GM12878 (cell line): ENCODE data around the gene INO80D. TPM values are rescaled to one million over a fixed set of nuclear protein-coding genes. Genes with fewer than 3 reads are reported as not detected.
A peak's percentile ranks its signal among the peaks of the same experiment; 100 is the strongest.

Source experiments
- BCL3 ChIP-seq: IDR thresholded peaks from 2 replicates; pipeline ENCODE4 v1.6.1; 2011; ENCODE audit warnings: borderline replicate concordance, low read depth, mild to moderate bottlenecking, moderate library complexity, low read length; ENCODE audit not compliant: insufficient read depth, poor library complexity, severe bottlenecking
- BCLAF1 ChIP-seq: fragments of 450-650 bp; IDR thresholded peaks from 2 replicates; pipeline ENCODE4 v1.6.1; 2017; ENCODE audit warnings: antibody characterized with exemption, mild to moderate bottlenecking, moderate library complexity
- CBX3 ChIP-seq: fragments of 200-600 bp; sonication (generic); IDR thresholded peaks from 2 replicates; pipeline ENCODE4 v1.6.1; 2016; ENCODE audit warnings: low read depth, borderline replicate concordance
- CEBPB ChIP-seq, 2 experiments: fragments of 150-350 bp in 1 of 2; IDR thresholded peaks; 2 replicates each; pipeline ENCODE4 v1.6.1; 2012 to 2014; ENCODE audit warnings: low read depth in 2 of 2, low read length in 2 of 2, borderline replicate concordance in 1 of 2, inconsistent platforms in 1 of 2
- CTCF ChIP-seq, 3 experiments: IDR thresholded peaks in 2 of 3; conservative IDR thresholded peaks in 1 of 3; 2 replicates each; pipeline ENCODE4 v1.5.1; 2011; ENCODE audit warnings: low read depth in 3 of 3, low read length in 3 of 3, mild to moderate bottlenecking in 3 of 3, control low read depth in 2 of 3, moderate library complexity in 2 of 3, inconsistent platforms in 1 of 3, mixed read lengths in 1 of 3; ENCODE audit not compliant: control insufficient read depth in 2 of 3, insufficient read depth in 1 of 3; ENCODE audit errors: extremely low read depth in 1 of 3
- E2F4 ChIP-seq: IDR thresholded peaks from 2 replicates; pipeline ENCODE4 v1.6.1; 2012; ENCODE audit warnings: low read depth, low read length, improper control_type of control experiment
- IRF3 ChIP-seq: fragments of 450-650 bp; IDR thresholded peaks from 2 replicates; pipeline ENCODE4 v1.6.1; 2014; ENCODE audit warnings: mild to moderate bottlenecking
- LARP7 ChIP-seq: fragments of 450-650 bp; IDR thresholded peaks from 2 replicates; pipeline ENCODE4 v1.6.1; 2017; ENCODE audit warnings: mild to moderate bottlenecking
- NBN ChIP-seq: fragments of 450-650 bp; IDR thresholded peaks from 2 replicates; pipeline ENCODE4 v1.6.1; 2016
- PAX8 ChIP-seq: fragments of 450-650 bp; IDR thresholded peaks from 2 replicates; pipeline ENCODE4 v1.6.1; 2017; ENCODE audit warnings: mild to moderate bottlenecking, moderate library complexity
- PKNOX1 ChIP-seq: fragments of 450-650 bp; IDR thresholded peaks from 2 replicates; pipeline ENCODE4 v1.6.1; 2016; ENCODE audit warnings: mild to moderate bottlenecking
- PML ChIP-seq: IDR thresholded peaks from 2 replicates; pipeline ENCODE4 v1.6.1; 2012; ENCODE audit warnings: low read length, inconsistent platforms
- POLR2AphosphoS5 ChIP-seq: IDR thresholded peaks from 2 replicates; pipeline ENCODE4 v1.6.1; 2011; ENCODE audit warnings: mild to moderate bottlenecking, low read length, inconsistent platforms
- RFX5 ChIP-seq: IDR thresholded peaks from 2 replicates; pipeline ENCODE4 v1.6.1; 2011; ENCODE audit warnings: low read depth, low read length, improper control_type of control experiment
- TBL1XR1 ChIP-seq: IDR thresholded peaks from 2 replicates; pipeline ENCODE4 v1.6.1; 2012; ENCODE audit warnings: low read depth, low read length, improper control_type of control experiment
- TCF12 ChIP-seq: IDR thresholded peaks from 2 replicates; pipeline ENCODE4 v1.6.1; 2011; ENCODE audit warnings: low read depth, mild to moderate bottlenecking, low read length
- TCF3 ChIP-seq: IDR thresholded peaks from 2 replicates; pipeline ENCODE4 v1.6.1; 2012; ENCODE audit warnings: low read depth, mild to moderate bottlenecking, low read length, borderline replicate concordance; ENCODE audit not compliant: insufficient read depth
- YY1 ChIP-seq: IDR thresholded peaks from 2 replicates; pipeline ENCODE4 v1.6.1; 2011; ENCODE audit warnings: low read depth, mild to moderate bottlenecking, low read length
- ZNF217 ChIP-seq: fragments of 450-650 bp; IDR thresholded peaks from 2 replicates; pipeline ENCODE4 v1.6.1; 2017; ENCODE audit warnings: antibody characterized with exemption, mild to moderate bottlenecking
- ZNF384 ChIP-seq: IDR thresholded peaks from 2 replicates; pipeline ENCODE4 v1.6.1; 2012; ENCODE audit warnings: low read depth, mild to moderate bottlenecking, low read length, improper control_type of control experiment, borderline replicate concordance
- polyA plus RNA-seq, 11 experiments: library from polyadenylated mRNA; depleted of rRNA in 4 of 11; unstranded in 6 of 11; stranded (reverse) in 5 of 11; fragments of >200 nt; fragmentation: Nextera tagmentation in 4 of 11; fragmentation: Illumina TruSeq in 1 of 11; extraction: Ambion mirVana in 4 of 11; extraction: Trizol in 1 of 11; gene quantifications; 1 replicate in 1 of 11; 2 replicates in 10 of 11; pipeline versions ENCODE4 v1.2.1 to v1.2.3, GENCODE V29; 2011 to 2016; ENCODE audit warnings: inconsistent platforms in 2 of 11, missing spikeins in 2 of 11, low read depth in 1 of 11
- total RNA-seq, 4 experiments: library from RNA; depleted of rRNA in 3 of 4; stranded (reverse); fragments of >200 nt in 3 of 4; fragmentation: Illumina TruSeq in 1 of 4; extraction: Trizol in 1 of 4; gene quantifications; 2 replicates each; pipeline versions ENCODE4 v1.2.1 to v1.2.3, GENCODE V29; 2013 to 2021

Gene INO80D
- total and polyA plus RNA-seq, 10 of the 15 experiments (the other 5 are each of a cell fraction or from before 2014, with no cell fraction given): 0.73 to 16.3 (median 4.7) TPM

GRCh38 chr2:206085742-206086445 lies at the start of gene INO80D (continued):
- TF ChIP-seq YY1 (peak; percentile 94), PML (peak; percentile 79; the same call in 1 of the 2 replicates), BCLAF1 (no peak), CTCF (IDR thresholded peaks at IDR 0.05 in 2 of 3, conservative IDR thresholded peaks at IDR 0.05 in 1 of 3; ENCODE audit: control insufficient read depth in 2 of 3, extremely low read depth in 1 of 3, insufficient read depth in 1 of 3, low read depth in 3 of 3, low read length in 3 of 3) (peak; percentile 56 to 70 (median 62)), RFX5 (peak; percentile 29; the same call in 1 of the 2 replicates), BCL3 (peak; percentile 10), ZNF217 (0 out of 2 replicates have a peak, but pooled peaks have one; percentile 21), CEBPB (IDR thresholded peaks at IDR 0.05; ENCODE audit: borderline replicate concordance in 1 of 2, low read depth in 2 of 2, low read length in 2 of 2) (no peak), LARP7 (peak; percentile 88), IRF3 (no peak), ZNF384 (peak; percentile 80), E2F4 (no peak), PKNOX1 (peak; percentile 16; the same call in 1 of the 2 replicates), TBL1XR1 (peak; percentile 38; the same call in 1 of the 2 replicates), POLR2AphosphoS5 (peak; percentile 78; the same call in 1 of the 2 replicates), PAX8 (peak; percentile 73; the same call in 1 of the 2 replicates), NBN (peak; percentile 92), CBX3 (no peak), TCF12 (no peak), TCF3 (0 out of 2 replicates have a peak, but pooled peaks have one; percentile 18)
